ENCODE data around the gene GABRB2. TPM values are rescaled to one million over a fixed set of nuclear protein-coding genes. Genes with fewer than 3 reads are reported as not detected.
"Not testable (repeated sequence)": the region's sequence is repeated elsewhere in the genome, so short reads cannot be mapped to it uniquely, and the experiment has no call there.

GABRB2 gene
- total RNA-seq, 1 donor from 2014 or later, result not detected

DNA sequence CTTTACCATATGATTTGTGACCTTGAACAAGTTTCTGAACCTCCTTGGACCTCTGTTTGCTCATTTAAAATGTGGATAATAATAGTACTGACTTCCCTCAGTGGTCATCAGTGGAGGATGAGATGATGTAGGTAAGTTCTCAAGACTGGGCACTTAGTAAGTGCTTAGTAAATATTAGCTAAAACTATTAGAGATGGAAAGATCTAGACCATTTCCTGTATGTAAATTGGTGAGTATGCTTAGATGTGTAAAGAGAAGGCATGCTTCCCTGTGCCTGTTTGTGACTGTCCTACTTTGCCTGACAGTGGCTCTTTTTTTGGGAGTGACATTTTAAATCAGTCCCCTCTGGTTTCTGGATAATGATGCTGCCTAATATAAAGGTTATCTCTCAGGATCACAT is 288.1 kb downstream of the GABRB2 start:
- TF ChIP-seq, protein P1, sequence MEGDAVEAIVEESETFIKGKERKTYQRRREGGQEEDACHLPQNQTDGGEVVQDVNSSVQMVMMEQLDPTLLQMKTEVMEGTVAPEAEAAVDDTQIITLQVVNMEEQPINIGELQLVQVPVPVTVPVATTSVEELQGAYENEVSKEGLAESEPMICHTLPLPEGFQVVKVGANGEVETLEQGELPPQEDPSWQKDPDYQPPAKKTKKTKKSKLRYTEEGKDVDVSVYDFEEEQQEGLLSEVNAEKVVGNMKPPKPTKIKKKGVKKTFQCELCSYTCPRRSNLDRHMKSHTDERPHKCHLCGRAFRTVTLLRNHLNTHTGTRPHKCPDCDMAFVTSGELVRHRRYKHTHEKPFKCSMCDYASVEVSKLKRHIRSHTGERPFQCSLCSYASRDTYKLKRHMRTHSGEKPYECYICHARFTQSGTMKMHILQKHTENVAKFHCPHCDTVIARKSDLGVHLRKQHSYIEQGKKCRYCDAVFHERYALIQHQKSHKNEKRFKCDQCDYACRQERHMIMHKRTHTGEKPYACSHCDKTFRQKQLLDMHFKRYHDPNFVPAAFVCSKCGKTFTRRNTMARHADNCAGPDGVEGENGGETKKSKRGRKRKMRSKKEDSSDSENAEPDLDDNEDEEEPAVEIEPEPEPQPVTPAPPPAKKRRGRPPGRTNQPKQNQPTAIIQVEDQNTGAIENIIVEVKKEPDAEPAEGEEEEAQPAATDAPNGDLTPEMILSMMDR (IDR thresholded peaks at IDR 0.05), result no peak
- no peak overlapping the region for H3K4me3 Mint-ChIP-seq (ENCODE audit: unreplicated experiment)
- H3K27ac Mint-ChIP-seq (ENCODE audit: unreplicated experiment), result no peak overlapping the region
- DNase-seq (ENCODE audit: low spot score), result no peak
- no peaks in the 10 kb centered on the region for H3K4me1 Mint-ChIP-seq (ENCODE audit: low read depth)
- H3K27me3 Mint-ChIP-seq (ENCODE audit: low read depth), result peaks cover 3% of the 10 kb centered on the region
- H3K36me3 Mint-ChIP-seq (ENCODE audit: low read depth), result no peaks in the 10 kb centered on the region
- no peaks in the 10 kb centered on the region for H3K9me3 Mint-ChIP-seq (ENCODE audit: low read depth)

GRCh38 chr5:161256957-161257356 is 289.6 kb downstream of the GABRB2 start:
- Mint-ChIP-seq H3K4me3 (ENCODE audit: unreplicated experiment) (no peak overlapping the region), H3K4me1 (ENCODE audit: low read depth) (no peaks in the 10 kb centered on the region), H3K9me3 (ENCODE audit: low read depth) (no peaks in the 10 kb centered on the region), H3K36me3 (ENCODE audit: low read depth) (no peaks in the 10 kb centered on the region), H3K27me3 (ENCODE audit: low read depth) (peaks cover 3% of the 10 kb centered on the region), H3K27ac (ENCODE audit: unreplicated experiment) (no peak overlapping the region)
- DNase-seq (ENCODE audit: low spot score), result no peak
- TF ChIP-seq, protein P1 (IDR thresholded peaks at IDR 0.05), result no peak

- not testable (repeated sequence) for H3K36me3 Mint-ChIP-seq (ENCODE audit: low read depth); DNase-seq (ENCODE audit: low spot score); H3K4me3 Mint-ChIP-seq (ENCODE audit: unreplicated experiment); H3K9me3 Mint-ChIP-seq (ENCODE audit: low read depth); H3K27ac Mint-ChIP-seq (ENCODE audit: unreplicated experiment); H3K4me1 Mint-ChIP-seq (ENCODE audit: low read depth); H3K27me3 Mint-ChIP-seq (ENCODE audit: low read depth)
These were observed 293.6 kb downstream of the GABRB2 start for GRCh38 chr5:161252955-161253354.

- Mint-ChIP-seq H3K4me3 (ENCODE audit: unreplicated experiment) (no peak overlapping the region), H3K4me1 (ENCODE audit: low read depth) (no peaks in the 10 kb centered on the region), H3K27me3 (ENCODE audit: low read depth) (no peaks in the 10 kb centered on the region)
These were observed 299.8 kb downstream of the GABRB2 start for GRCh38 chr5:161246749-161247148.

GRCh38 chr5:161245846-161246245 is 300.7 kb downstream of the GABRB2 start:
- H3K4me1 Mint-ChIP-seq (ENCODE audit: low read depth); H3K4me3 Mint-ChIP-seq (ENCODE audit: unreplicated experiment); H3K27me3 Mint-ChIP-seq (ENCODE audit: low read depth); H3K9me3 Mint-ChIP-seq (ENCODE audit: low read depth); DNase-seq (ENCODE audit: low spot score); H3K36me3 Mint-ChIP-seq (ENCODE audit: low read depth); H3K27ac Mint-ChIP-seq (ENCODE audit: unreplicated experiment): not testable (repeated sequence)

More at GRCh38 chr5:161246749-161247148, 299.8 kb downstream of the GABRB2 start:
- Mint-ChIP-seq H3K27ac (ENCODE audit: unreplicated experiment) (no peak overlapping the region), H3K36me3 (ENCODE audit: low read depth) (no peaks in the 10 kb centered on the region), H3K9me3 (ENCODE audit: low read depth) (no peaks in the 10 kb centered on the region)
- TF ChIP-seq, protein P1 (IDR thresholded peaks at IDR 0.05), result no peak
- DNase-seq (ENCODE audit: low spot score), result no peak

Other genes starting within 250 kb of the GABRB2 start
- gene GABRA6, start 139.0 kb upstream of the GABRB2 start, total RNA-seq, result not detected in 3 replicates

Measured in chondrocyte (in vitro differentiated cells).